ENCODE data around the gene CLDN7. TPM values are rescaled to one million over a fixed set of nuclear protein-coding genes. Genes with fewer than 3 reads are reported as not detected.

CLDN7 gene
- total RNA-seq, 4 donors from 2014 or later = 2.0 to 5.9 (median 2.4) TPM; not detected in 1

DNA sequence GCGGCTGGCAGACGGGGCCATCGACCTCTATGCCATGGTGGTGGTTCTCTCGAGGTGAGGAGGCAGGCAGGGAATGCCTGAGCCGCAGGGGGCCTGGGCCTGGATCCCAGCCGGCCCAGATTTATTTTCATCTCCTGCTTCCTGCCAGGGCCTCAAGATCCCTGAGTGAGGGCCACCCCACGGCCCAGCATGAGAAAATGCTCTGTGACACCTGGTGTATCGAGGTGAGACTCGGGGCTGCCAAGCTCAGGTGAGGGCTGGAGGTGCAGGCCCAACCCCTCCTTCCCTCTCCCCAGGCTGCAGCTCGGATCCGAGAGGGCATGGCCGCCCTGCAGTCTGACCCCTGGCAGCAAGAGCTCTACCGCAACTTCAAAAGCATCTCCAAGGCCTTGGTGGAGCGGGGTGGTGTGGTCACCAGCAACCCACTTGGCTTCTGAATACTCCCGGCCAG lies 37.6 kb downstream of the CLDN7 start:
- no peak for DNase-seq (ENCODE audit: low spot score in 2 of 2)
- Histone ChIP-seq H3K4me3 (no peak overlapping the region), H3K9me3 (no peaks in the 10 kb centered on the region), H3K27me3 (no peaks in the 10 kb centered on the region), H3K27ac (no peak overlapping the region), H3K36me3 (peaks cover 6 to 81% (median 29%) of the 10 kb centered on the region in 3 donors), H3K4me1 (peaks cover 0 to 21% (median 12%) of the 10 kb centered on the region in 4 donors)
- no peak for TF ChIP-seq POLR2A (IDR thresholded peaks at IDR 0.05)
- no peak for TF ChIP-seq EP300 (IDR thresholded peaks at IDR 0.05)
- no peak for TF ChIP-seq CTCF (IDR thresholded peaks at IDR 0.05)
- 64 to 75% methylated on average over 6 to 10 of the region's 15 CpGs for WGBS, 2 donors

DNA sequence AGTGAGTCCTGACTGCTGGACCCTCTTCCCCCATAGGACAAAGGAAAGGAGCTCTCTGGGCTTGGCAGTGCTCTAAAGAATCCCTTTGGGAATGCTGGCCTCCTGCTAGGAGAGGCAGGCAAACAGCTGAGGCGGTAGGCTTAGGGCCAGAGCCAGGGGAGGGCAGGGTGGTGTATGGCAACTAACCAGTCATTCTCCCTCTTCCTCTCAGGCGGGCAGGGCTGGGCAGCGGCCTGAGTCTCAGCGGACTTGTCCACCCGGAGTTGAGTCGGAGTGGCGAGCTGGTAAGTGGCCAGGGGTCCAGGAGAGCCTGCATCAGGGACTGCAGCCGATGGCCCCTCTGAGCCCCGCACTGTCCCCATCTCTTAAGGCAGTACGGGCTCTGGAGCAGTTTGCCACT lies 38.2 kb downstream of the CLDN7 start:
- DNase-seq (ENCODE audit: low spot score in 2 of 2) = no peak
- H3K27me3 ChIP-seq = no peaks in the 10 kb centered on the region
- H3K4me1 ChIP-seq = peaks cover 0 to 26% (median 15%) of the 10 kb centered on the region in 4 donors
- H3K36me3 ChIP-seq = peaks cover 6 to 76% (median 23%) of the 10 kb centered on the region in 3 donors
- no peaks in the 10 kb centered on the region for H3K9me3 ChIP-seq
- 60 to 76% methylated on average over 10 of the region's 10 CpGs for WGBS, 2 donors
- no peak overlapping the region for H3K27ac ChIP-seq
- H3K4me3 ChIP-seq = no peak overlapping the region
- TF ChIP-seq POLR2A (IDR thresholded peaks at IDR 0.05) (no peak), EP300 (IDR thresholded peaks at IDR 0.05) (no peak), CTCF (IDR thresholded peaks at IDR 0.05) (no peak)

GRCh38 chr17:7223375-7223774 lies 38.9 kb downstream of the CLDN7 start:
- no peak for DNase-seq (ENCODE audit: low spot score in 2 of 2)
- Histone ChIP-seq H3K27ac (no peak overlapping the region), H3K36me3 (peaks cover 6 to 68% (median 18%) of the 10 kb centered on the region in 3 donors), H3K4me3 (no peak overlapping the region), H3K27me3 (no peaks in the 10 kb centered on the region), H3K9me3 (no peaks in the 10 kb centered on the region), H3K4me1 (peaks cover 0 to 33% (median 19%) of the 10 kb centered on the region in 4 donors)
- TF ChIP-seq EP300 (IDR thresholded peaks at IDR 0.05) (no peak), POLR2A (IDR thresholded peaks at IDR 0.05) (no peak), CTCF (IDR thresholded peaks at IDR 0.05) (no peak)
- WGBS, 2 donors = 71 to 76% methylated on average over 4 of the region's 4 CpGs

- no peak overlapping the region for H3K27ac ChIP-seq
- no peak overlapping the region for H3K4me3 ChIP-seq
- H3K27me3 ChIP-seq = no peaks in the 10 kb centered on the region
- no peaks in the 10 kb centered on the region for H3K9me3 ChIP-seq
- DNase-seq (ENCODE audit: low spot score in 2 of 2) = no peak
- peaks cover 6 to 64% (median 18%) of the 10 kb centered on the region in 3 donors for H3K36me3 ChIP-seq
- TF ChIP-seq CTCF (IDR thresholded peaks at IDR 0.05) (no peak), POLR2A (IDR thresholded peaks at IDR 0.05) (no peak), EP300 (IDR thresholded peaks at IDR 0.05) (no peak)
- peaks cover 0 to 38% (median 21%) of the 10 kb centered on the region in 4 donors for H3K4me1 ChIP-seq
- 63 to 66% methylated on average over 7 of the region's 7 CpGs for WGBS, 2 donors
These were observed 39.3 kb downstream of the CLDN7 start for GRCh38 chr17:7222972-7223292.

DNA sequence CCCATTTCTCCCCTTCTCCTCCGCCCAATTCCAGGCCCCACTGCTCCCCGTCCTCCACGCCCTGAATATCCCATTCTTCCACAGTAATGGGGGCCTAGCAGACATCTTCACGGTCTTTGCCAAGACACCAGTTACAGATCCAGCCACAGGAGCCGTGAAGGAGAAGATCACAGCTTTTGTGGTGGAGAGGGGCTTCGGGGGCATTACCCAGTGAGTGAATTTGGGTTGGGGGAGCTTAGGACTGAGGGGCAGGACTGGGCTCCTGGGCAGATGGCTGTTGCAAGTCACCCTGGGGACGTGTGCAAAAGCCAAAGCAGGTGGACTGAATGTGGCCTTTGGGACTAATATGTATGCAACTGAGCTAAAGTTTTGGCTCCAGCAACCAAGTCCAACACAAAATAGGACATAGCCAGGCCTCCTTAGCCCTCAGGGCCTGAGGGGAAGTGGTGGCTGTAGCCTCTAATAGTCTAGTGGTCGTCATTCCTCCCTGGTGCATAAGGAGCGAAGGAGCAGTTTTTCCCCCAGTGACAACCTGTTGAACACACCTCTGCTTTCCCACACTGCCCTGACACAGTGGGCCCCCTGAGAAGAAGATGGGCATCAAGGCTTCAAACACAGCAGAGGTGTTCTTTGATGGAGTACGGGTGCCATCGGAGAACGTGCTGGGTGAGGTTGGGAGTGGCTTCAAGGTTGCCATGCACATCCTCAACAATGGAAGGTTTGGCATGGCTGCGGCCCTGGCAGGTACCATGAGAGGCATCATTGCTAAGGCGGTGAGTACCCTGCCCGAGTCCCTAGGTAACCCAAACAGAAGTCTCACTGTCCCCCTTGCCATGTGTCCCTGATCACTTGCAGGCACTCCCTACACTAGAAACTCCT lies 39.9 kb downstream of the CLDN7 start:
- no peak for TF ChIP-seq CTCF (IDR thresholded peaks at IDR 0.05)
- TF ChIP-seq POLR2A (IDR thresholded peaks at IDR 0.05) = no peak
- no peak for TF ChIP-seq EP300 (IDR thresholded peaks at IDR 0.05)
- Histone ChIP-seq H3K4me3 (no peak overlapping the region), H3K9me3 (no peaks in the 10 kb centered on the region), H3K27me3 (no peaks in the 10 kb centered on the region), H3K4me1 (peaks cover 0 to 43% (median 23%) of the 10 kb centered on the region in 4 donors), H3K36me3 (peaks cover 3 to 58% (median 15%) of the 10 kb centered on the region in 3 donors), H3K27ac (peak overlapping the region in 1 of 4 donors; percentile 98)
- no peak for DNase-seq (ENCODE audit: low spot score in 2 of 2)
- 69 to 72% methylated on average over 15 of the region's 15 CpGs for WGBS, 2 donors

Data from tibial nerve (tissue), 4 donors.